HG02610 (cell line): Measurements from ENCODE around the gene PRRC2C.

Experiments
- ATAC-seq: cut with Tn5 transposase; IDR thresholded peaks from one replicate; pipeline ENCODE4 v1.9.1; 2021; ENCODE audit warnings: mild to moderate bottlenecking, moderate library complexity; ENCODE audit not compliant: unreplicated experiment

Gene PRRC2C

GRCh38 chr1:171628225-171628624, 142.9 kb downstream of the PRRC2C start:
- ATAC-seq = no peak

- ATAC-seq = no peak
Observed at GRCh38 chr1:171635661-171636060, 150.3 kb downstream of the PRRC2C start.

GRCh38 chr1:171636141-171636540, 150.8 kb downstream of the PRRC2C start:
- ATAC-seq = no peak

DNA sequence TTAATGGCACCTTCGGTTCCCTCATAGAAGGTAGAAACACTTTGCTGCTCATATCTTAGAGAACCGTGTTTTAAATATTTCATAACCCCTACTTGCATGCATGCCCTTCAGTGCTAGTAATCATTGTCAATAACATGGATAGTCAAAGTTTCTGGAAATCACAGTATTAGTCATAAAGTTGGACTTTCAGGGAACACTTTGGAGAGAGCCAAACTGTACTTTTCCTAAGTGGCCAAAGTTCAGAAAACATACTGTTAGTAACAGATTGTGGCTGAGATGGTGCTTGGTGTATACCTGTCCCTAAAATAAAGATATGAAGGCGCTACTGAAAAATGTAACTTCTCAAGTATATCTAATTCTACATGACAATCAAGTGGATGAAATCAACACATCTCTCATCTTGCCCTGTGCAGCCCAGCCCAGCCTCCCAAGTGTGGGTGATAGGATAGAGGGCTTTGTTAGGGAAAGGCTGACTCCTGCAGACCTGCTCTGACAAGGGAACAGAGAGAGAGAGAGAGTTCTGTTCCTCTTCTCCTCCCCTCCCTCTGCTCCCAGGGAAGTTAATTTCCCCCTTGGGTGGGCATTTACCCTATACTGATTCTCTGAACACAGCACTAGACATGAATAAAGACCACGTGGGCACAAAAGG, 152.7 kb downstream of the PRRC2C start:
- no peak for ATAC-seq

GRCh38 chr1:171640225-171640624, 154.9 kb downstream of the PRRC2C start:
- ATAC-seq = no peak

DNA sequence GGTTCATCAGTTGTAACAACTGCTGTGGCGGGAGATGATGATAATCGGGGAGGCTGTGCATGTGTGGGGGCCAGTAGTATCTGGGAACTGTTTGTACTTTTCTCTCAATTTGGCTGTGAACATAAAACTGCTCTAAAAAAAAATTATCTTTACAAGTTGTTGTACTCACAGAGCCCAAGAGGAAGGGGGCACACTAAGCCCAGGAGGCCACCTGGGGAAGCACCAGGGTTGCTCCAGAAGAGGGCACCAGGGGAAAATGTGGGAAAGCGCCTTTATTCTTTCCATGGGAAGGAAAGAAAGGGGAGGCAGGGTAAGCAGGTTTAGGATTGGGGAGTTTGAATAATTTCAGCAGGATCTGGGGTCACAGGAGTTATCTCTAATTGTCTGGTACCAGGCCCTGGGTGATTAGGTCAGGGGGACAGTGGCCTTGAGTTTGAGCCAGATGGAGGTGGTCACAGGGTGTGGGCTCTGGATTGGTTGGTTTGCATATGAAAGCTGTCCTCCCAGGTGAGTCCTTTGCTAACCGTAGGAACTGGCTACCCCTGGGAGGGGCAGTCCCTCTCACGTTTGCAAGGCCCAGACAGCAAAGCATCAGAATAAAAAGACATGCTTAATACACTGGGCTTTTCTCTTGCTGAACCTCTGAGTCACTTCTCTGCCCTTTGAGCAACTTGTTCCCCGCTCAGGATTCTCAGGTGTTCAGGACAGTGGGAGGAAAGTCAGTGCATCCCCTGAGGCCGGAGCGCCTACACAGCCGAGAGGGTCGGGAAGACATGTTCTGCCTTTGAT, 155.9 kb downstream of the PRRC2C start:
- no peak for ATAC-seq

DNA sequence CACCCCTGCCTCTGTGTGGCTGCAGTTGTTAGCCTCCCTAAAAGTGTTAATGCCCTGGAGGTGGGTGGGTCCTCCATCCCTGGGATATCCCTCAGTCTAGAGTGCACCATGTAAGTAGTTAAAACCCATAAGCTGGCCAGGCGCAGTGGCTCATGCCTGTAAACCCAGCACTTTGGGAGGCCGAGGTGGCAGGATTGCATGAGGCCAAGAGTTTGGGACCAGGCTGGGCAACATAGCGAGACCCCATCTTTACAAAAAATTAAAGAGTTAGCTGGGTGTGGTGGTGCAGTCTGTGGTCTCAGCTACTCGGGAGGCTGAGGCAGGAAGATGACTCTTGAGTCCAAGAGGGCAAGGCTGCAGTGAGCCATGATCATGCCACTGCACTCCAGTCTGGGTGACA, 156.9 kb downstream of the PRRC2C start:
- no peak for ATAC-seq
